ENCODE measurements around the gene PHKB.
"Not testable (repeated sequence)": the region's sequence is repeated elsewhere in the genome, so short reads cannot be mapped to it uniquely, and the experiment has no call there.

Gene PHKB

GRCh38 chr16:47460359-47460710 is 796 bp upstream of the PHKB start:
- peak overlapping the region; percentile 92 for H3K4me3 Mint-ChIP-seq
- peaks cover 65% of the 10 kb centered on the region for H3K36me3 Mint-ChIP-seq (ENCODE audit: low read depth)
- intact Hi-C loops (cut with micrococcal nuclease), result loop anchor here (2.0 kb wide), 2 partner anchors 318 to 630 kb away; partner anchors contain the start of genes C16orf87 and NETO2
- H3K9me3 Mint-ChIP-seq, result no peaks in the 10 kb centered on the region
- peak overlapping the region; percentile 96 for H3K27ac Mint-ChIP-seq
- peaks cover 50% of the 10 kb centered on the region for H3K4me1 Mint-ChIP-seq (ENCODE audit: low read depth)
- H3K27me3 Mint-ChIP-seq, result no peaks in the 10 kb centered on the region

- Mint-ChIP-seq H3K4me3 (peak overlapping the region; percentile 92), H3K4me1 (ENCODE audit: low read depth) (peaks cover 51% of the 10 kb centered on the region), H3K9me3 (no peaks in the 10 kb centered on the region), H3K27ac (peak overlapping the region; percentile 96), H3K27me3 (no peaks in the 10 kb centered on the region), H3K36me3 (ENCODE audit: low read depth) (peaks cover 60% of the 10 kb centered on the region)
- intact Hi-C loops (cut with micrococcal nuclease), result loop anchor here (1.0 to 2.0 kb wide), 3 partner anchors 32 to 631 kb away; partner anchors contain the start of genes C16orf87 and NETO2
These were observed 601 bp downstream of the PHKB start for GRCh38 chr16:47461598-47462266.

GRCh38 chr16:47463771-47464624 is 2.9 kb downstream of the PHKB start:
- Mint-ChIP-seq H3K27me3 (no peaks in the 10 kb centered on the region), H3K4me1 (ENCODE audit: low read depth) (peaks cover 44% of the 10 kb centered on the region), H3K27ac (no peak overlapping the region), H3K9me3 (no peaks in the 10 kb centered on the region), H3K36me3 (ENCODE audit: low read depth) (peaks cover 56% of the 10 kb centered on the region), H3K4me3 (no peak overlapping the region)
- intact Hi-C loops (cut with micrococcal nuclease), result no loop called here

GRCh38 chr16:47465919-47466630 is 4.9 kb downstream of the PHKB start:
- Mint-ChIP-seq H3K27me3 (no peaks in the 10 kb centered on the region), H3K4me1 (ENCODE audit: low read depth) (peaks cover 40% of the 10 kb centered on the region), H3K36me3 (ENCODE audit: low read depth) (peaks cover 53% of the 10 kb centered on the region), H3K27ac (no peak overlapping the region), H3K4me3 (no peak overlapping the region), H3K9me3 (no peaks in the 10 kb centered on the region)
- intact Hi-C loops (cut with micrococcal nuclease), result no loop called here

- Mint-ChIP-seq H3K27me3 (no peaks in the 10 kb centered on the region), H3K36me3 (ENCODE audit: low read depth) (peaks cover 51% of the 10 kb centered on the region), H3K4me1 (ENCODE audit: low read depth) (peaks cover 35% of the 10 kb centered on the region), H3K9me3 (no peaks in the 10 kb centered on the region), H3K27ac (no peak overlapping the region), H3K4me3 (no peak overlapping the region)
- intact Hi-C loops (cut with micrococcal nuclease), result no loop called here
These were observed 6.4 kb downstream of the PHKB start for GRCh38 chr16:47467501-47467900.

GRCh38 chr16:47468070-47468689 is 7.0 kb downstream of the PHKB start:
- Mint-ChIP-seq H3K4me1 (ENCODE audit: low read depth) (peaks cover 28% of the 10 kb centered on the region), H3K27ac (peak overlapping the region; percentile 8), H3K36me3 (ENCODE audit: low read depth) (peaks cover 52% of the 10 kb centered on the region)
- H3K27me3 Mint-ChIP-seq; H3K9me3 Mint-ChIP-seq; H3K4me3 Mint-ChIP-seq; intact Hi-C loops (cut with micrococcal nuclease): not testable (repeated sequence)

GRCh38 chr16:47469227-47469626 is 8.1 kb downstream of the PHKB start:
- Mint-ChIP-seq H3K27ac (no peak overlapping the region), H3K27me3 (no peaks in the 10 kb centered on the region), H3K36me3 (ENCODE audit: low read depth) (peaks cover 46% of the 10 kb centered on the region), H3K9me3 (no peaks in the 10 kb centered on the region), H3K4me3 (no peak overlapping the region), H3K4me1 (ENCODE audit: low read depth) (peaks cover 22% of the 10 kb centered on the region)
- intact Hi-C loops (cut with micrococcal nuclease), result no loop called here

GRCh38 chr16:47470211-47470610 is 9.1 kb downstream of the PHKB start:
- Mint-ChIP-seq H3K27me3 (no peaks in the 10 kb centered on the region), H3K9me3 (no peaks in the 10 kb centered on the region), H3K4me1 (ENCODE audit: low read depth) (peaks cover 22% of the 10 kb centered on the region), H3K36me3 (ENCODE audit: low read depth) (peaks cover 42% of the 10 kb centered on the region), H3K27ac (no peak overlapping the region), H3K4me3 (no peak overlapping the region)
- intact Hi-C loops (cut with micrococcal nuclease), result no loop called here

- H3K9me3 Mint-ChIP-seq, result no peaks in the 10 kb centered on the region
- H3K27ac Mint-ChIP-seq, result no peak overlapping the region
- H3K27me3 Mint-ChIP-seq, result no peaks in the 10 kb centered on the region
- no peak overlapping the region for H3K4me3 Mint-ChIP-seq
- H3K36me3 Mint-ChIP-seq (ENCODE audit: low read depth), result peaks cover 36% of the 10 kb centered on the region
- intact Hi-C loops (cut with micrococcal nuclease), result no loop called here
- H3K4me1 Mint-ChIP-seq (ENCODE audit: low read depth), result peaks cover 20% of the 10 kb centered on the region
These were observed 9.7 kb downstream of the PHKB start for GRCh38 chr16:47470810-47471209.

GRCh38 chr16:47473004-47473403 is 11.9 kb downstream of the PHKB start:
- H3K36me3 Mint-ChIP-seq (ENCODE audit: low read depth), result peaks cover 28% of the 10 kb centered on the region
- not testable (repeated sequence) for H3K27ac Mint-ChIP-seq

GRCh38 chr16:47473792-47474191 is 12.7 kb downstream of the PHKB start:
- peaks cover 21% of the 10 kb centered on the region for H3K36me3 Mint-ChIP-seq (ENCODE audit: low read depth)
- no peaks in the 10 kb centered on the region for H3K27me3 Mint-ChIP-seq
- intact Hi-C loops (cut with micrococcal nuclease), result no loop called here
- no peaks in the 10 kb centered on the region for H3K9me3 Mint-ChIP-seq
- H3K4me3 Mint-ChIP-seq, result no peak overlapping the region
- H3K4me1 Mint-ChIP-seq (ENCODE audit: low read depth), result peaks cover 10% of the 10 kb centered on the region
- H3K27ac Mint-ChIP-seq, result no peak overlapping the region

More at GRCh38 chr16:47473004-47473403, 11.9 kb downstream of the PHKB start:
- H3K27me3 Mint-ChIP-seq; intact Hi-C loops (cut with micrococcal nuclease); H3K4me3 Mint-ChIP-seq; H3K9me3 Mint-ChIP-seq: not testable (repeated sequence)
- H3K4me1 Mint-ChIP-seq (ENCODE audit: low read depth), result peaks cover 12% of the 10 kb centered on the region

GRCh38 chr16:47475786-47476185 is 14.7 kb downstream of the PHKB start:
- Mint-ChIP-seq H3K4me1 (ENCODE audit: low read depth) (peaks cover 14% of the 10 kb centered on the region), H3K27ac (no peak overlapping the region), H3K9me3 (no peaks in the 10 kb centered on the region), H3K4me3 (no peak overlapping the region), H3K27me3 (no peaks in the 10 kb centered on the region), H3K36me3 (ENCODE audit: low read depth) (peaks cover 23% of the 10 kb centered on the region)
- intact Hi-C loops (cut with micrococcal nuclease), result no loop called here

GRCh38 chr16:47476654-47477345 is 15.7 kb downstream of the PHKB start:
- Mint-ChIP-seq H3K36me3 (ENCODE audit: low read depth) (peaks cover 15% of the 10 kb centered on the region), H3K4me1 (ENCODE audit: low read depth) (peaks cover 19% of the 10 kb centered on the region), H3K4me3 (no peak overlapping the region), H3K27ac (no peak overlapping the region), H3K9me3 (no peaks in the 10 kb centered on the region), H3K27me3 (no peaks in the 10 kb centered on the region)
- intact Hi-C loops (cut with micrococcal nuclease), result no loop called here

Data from dendritic cell treated with granulocyte-macrophage colony-stimulating factor and Interleukin-4, amounts not matched to agents 40 ng/mL and 50 ng/mL, for 4 days (primary cell).